SK-N-SH treated with all-trans-retinoic acid at 6 μM for 48 hours (cell line): Measurements from ENCODE around the gene CCNB2.
"Not testable (repeated sequence)": the region's sequence is repeated elsewhere in the genome, so short reads cannot be mapped to it uniquely, and the experiment has no call there.

ENCODE experiments used
- ATAC-seq: fragments of 200-7000 bp; cut with Tn5 transposase; 3 replicates; pipeline ENCODE4 v1.9.1; 2020; ENCODE audit warnings: mild to moderate bottlenecking, moderate library complexity
- ARNTL ChIP-seq: fragments of 450-650 bp; formaldehyde crosslinking; IDR thresholded peaks from 2 replicates; pipeline ENCODE4 v1.5.0; 2020; ENCODE audit warnings: low read depth, mild to moderate bottlenecking, moderate library complexity, borderline replicate concordance
- BACH2 ChIP-seq: fragments of 250-450 bp; sonication (Bioruptor Pico); IDR thresholded peaks from 2 replicates; pipeline ENCODE4 v1.9.0; 2021; ENCODE audit warnings: mild to moderate bottlenecking, borderline replicate concordance
- CSDC2 ChIP-seq: fragments of 250-450 bp; sonication (Bioruptor Pico); IDR thresholded peaks from 2 replicates; pipeline ENCODE4 v1.5.0; 2020; ENCODE audit warnings: mild to moderate bottlenecking, moderate library complexity
- ESRRG ChIP-seq: fragments of 250-450 bp; sonication (Bioruptor Pico); IDR thresholded peaks from 2 replicates; pipeline ENCODE4 v1.6.1; 2021; ENCODE audit warnings: mild to moderate bottlenecking
- GLIS3 ChIP-seq: fragments of 250-450 bp; sonication (Bioruptor Pico); IDR thresholded peaks from 2 replicates; pipeline ENCODE4 v1.5.0; 2020; ENCODE audit warnings: mild to moderate bottlenecking, moderate library complexity
- ISL1 ChIP-seq: fragments of 250-450 bp; sonication (Bioruptor Pico); IDR thresholded peaks from 2 replicates; pipeline ENCODE4 v2.1.2; 2022; ENCODE audit warnings: mild to moderate bottlenecking, moderate library complexity
- PPARA ChIP-seq: fragments of 250-450 bp; sonication (Bioruptor Pico); IDR thresholded peaks from 2 replicates; pipeline ENCODE4 v1.5.0; 2020; ENCODE audit warnings: mild to moderate bottlenecking, borderline replicate concordance
- RARB ChIP-seq: fragments of 250-450 bp; sonication (Bioruptor Pico); IDR thresholded peaks from 2 replicates; pipeline ENCODE4 v1.8.0; 2021; ENCODE audit warnings: mild to moderate bottlenecking, moderate library complexity
- TCF4 ChIP-seq: fragments of 250-450 bp; sonication (Bioruptor Pico); IDR thresholded peaks from 2 replicates; pipeline ENCODE4 v1.8.0; 2021; ENCODE audit warnings: mild to moderate bottlenecking, moderate library complexity, borderline replicate concordance
- TOX ChIP-seq: fragments of 250-450 bp; sonication (Bioruptor Pico); IDR thresholded peaks from 2 replicates; pipeline ENCODE4 v1.8.0; 2021; ENCODE audit warnings: mild to moderate bottlenecking, moderate library complexity, borderline replicate concordance
- ZC3H10 ChIP-seq: fragments of 250-450 bp; sonication (Bioruptor Pico); IDR thresholded peaks from 2 replicates; pipeline ENCODE4 v1.5.1; 2021; ENCODE audit warnings: mild to moderate bottlenecking, moderate library complexity
- ZFP3 ChIP-seq: fragments of 250-450 bp; sonication (Bioruptor Pico); IDR thresholded peaks from 2 replicates; pipeline ENCODE4 v1.5.0; 2020; ENCODE audit warnings: mild to moderate bottlenecking, moderate library complexity
- ZFP30 ChIP-seq: fragments of 450-650 bp; formaldehyde crosslinking; IDR thresholded peaks from 2 replicates; pipeline ENCODE4 v1.5.0; 2022; ENCODE audit warnings: mild to moderate bottlenecking, moderate library complexity
- ZNF70 ChIP-seq: fragments of 450-650 bp; formaldehyde crosslinking; IDR thresholded peaks from 2 replicates; pipeline ENCODE4 v1.5.0; 2020; ENCODE audit warnings: mild to moderate bottlenecking, moderate library complexity
- ZNF8 ChIP-seq: fragments of 450-650 bp; formaldehyde crosslinking; IDR thresholded peaks from 2 replicates; pipeline ENCODE4 v1.5.0; 2020; ENCODE audit warnings: mild to moderate bottlenecking, moderate library complexity
- TF ChIP-seq, protein P1 (sequence below): fragments of 250-450 bp; sonication (Bioruptor Pico); IDR thresholded peaks from 2 replicates; pipeline ENCODE4 v1.5.1; 2021; ENCODE audit warnings: mild to moderate bottlenecking, moderate library complexity
- TF ChIP-seq, protein P2 (sequence below): fragments of 250-450 bp; sonication (Bioruptor Pico); IDR thresholded peaks from 2 replicates; pipeline ENCODE4 v1.8.0; 2021; ENCODE audit warnings: low read depth, mild to moderate bottlenecking, moderate library complexity, borderline replicate concordance
- TF ChIP-seq, protein P3 (sequence below): fragments of 250-450 bp; sonication (Bioruptor Pico); IDR thresholded peaks from 2 replicates; pipeline ENCODE4 v1.8.0; 2020; ENCODE audit warnings: mild to moderate bottlenecking, moderate library complexity, borderline replicate concordance
- TF ChIP-seq, protein P4 (sequence below): fragments of 250-450 bp; sonication (Bioruptor Pico); IDR thresholded peaks from 2 replicates; pipeline ENCODE4 v1.5.0; 2020; ENCODE audit warnings: mild to moderate bottlenecking, moderate library complexity
- TF ChIP-seq, protein P5 (sequence below): fragments of 250-450 bp; sonication (Bioruptor Pico); IDR thresholded peaks from 2 replicates; pipeline ENCODE4 v1.5.1; 2020; ENCODE audit warnings: low read depth, mild to moderate bottlenecking, moderate library complexity

Gene CCNB2

DNA sequence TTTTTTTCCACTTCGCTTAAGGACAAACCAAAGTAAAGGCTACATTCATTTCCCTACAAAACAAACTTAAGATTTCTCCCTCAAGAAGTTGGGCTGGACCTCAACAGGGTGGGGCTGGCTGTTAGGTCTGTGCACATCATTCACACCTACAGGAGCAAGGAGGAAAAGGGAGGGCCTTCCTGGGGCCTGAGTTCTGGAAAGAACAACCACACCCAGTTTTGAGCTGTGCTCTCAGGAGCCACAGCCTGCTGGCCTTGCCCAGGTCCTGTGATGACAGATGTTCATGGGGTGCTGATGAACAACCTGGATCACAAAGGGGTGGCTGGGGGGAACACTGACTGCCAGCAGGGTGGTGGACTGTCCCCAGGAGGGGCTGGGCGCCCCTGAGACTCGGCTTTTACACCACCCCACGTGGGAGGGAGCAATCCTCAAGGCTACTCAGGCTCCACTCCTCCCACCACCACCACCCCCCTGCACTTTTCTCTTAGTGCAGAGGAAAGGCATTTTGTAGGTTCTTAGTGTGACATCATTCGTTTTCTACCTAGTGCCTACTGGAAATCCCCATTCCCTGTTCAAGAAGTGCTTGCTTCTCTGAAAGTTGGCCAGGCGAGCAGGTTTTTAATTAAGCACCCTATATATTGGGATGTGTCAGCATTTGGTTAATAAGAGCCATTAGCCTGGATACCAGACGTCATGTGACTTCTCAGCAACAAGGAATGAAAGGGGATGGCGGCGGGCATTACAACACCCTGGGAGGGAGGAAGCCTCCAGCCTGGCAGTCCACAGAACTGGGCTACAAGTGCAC is 35.7 kb downstream of the CCNB2 start (continued):
- TF ChIP-seq, protein P1, sequence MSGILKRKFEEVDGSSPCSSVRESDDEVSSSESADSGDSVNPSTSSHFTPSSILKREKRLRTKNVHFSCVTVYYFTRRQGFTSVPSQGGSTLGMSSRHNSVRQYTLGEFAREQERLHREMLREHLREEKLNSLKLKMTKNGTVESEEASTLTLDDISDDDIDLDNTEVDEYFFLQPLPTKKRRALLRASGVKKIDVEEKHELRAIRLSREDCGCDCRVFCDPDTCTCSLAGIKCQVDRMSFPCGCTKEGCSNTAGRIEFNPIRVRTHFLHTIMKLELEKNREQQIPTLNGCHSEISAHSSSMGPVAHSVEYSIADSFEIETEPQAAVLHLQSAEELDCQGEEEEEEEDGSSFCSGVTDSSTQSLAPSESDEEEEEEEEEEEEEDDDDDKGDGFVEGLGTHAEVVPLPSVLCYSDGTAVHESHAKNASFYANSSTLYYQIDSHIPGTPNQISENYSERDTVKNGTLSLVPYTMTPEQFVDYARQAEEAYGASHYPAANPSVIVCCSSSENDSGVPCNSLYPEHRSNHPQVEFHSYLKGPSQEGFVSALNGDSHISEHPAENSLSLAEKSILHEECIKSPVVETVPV = no peak

DNA sequence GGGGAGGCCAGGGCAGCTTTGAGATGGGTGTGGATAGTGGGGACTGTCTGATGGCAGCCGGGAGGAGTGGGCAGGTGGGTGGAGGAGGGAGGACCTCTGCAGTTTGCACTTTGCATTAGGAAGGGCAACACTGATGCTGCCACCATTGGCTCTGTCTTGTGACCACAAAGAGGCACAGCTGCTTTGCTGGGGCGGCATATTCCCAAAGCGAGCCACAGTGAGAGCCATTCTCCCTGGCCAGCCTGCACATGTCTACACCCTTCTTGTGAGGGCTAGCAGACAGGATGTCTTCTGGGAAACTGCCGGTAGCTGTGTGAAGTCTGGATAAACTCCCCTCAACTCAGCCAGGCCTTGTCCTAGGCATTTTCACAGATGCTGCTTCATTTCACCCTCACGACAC is 38.3 kb downstream of the CCNB2 start:
- no peak for ATAC-seq

DNA sequence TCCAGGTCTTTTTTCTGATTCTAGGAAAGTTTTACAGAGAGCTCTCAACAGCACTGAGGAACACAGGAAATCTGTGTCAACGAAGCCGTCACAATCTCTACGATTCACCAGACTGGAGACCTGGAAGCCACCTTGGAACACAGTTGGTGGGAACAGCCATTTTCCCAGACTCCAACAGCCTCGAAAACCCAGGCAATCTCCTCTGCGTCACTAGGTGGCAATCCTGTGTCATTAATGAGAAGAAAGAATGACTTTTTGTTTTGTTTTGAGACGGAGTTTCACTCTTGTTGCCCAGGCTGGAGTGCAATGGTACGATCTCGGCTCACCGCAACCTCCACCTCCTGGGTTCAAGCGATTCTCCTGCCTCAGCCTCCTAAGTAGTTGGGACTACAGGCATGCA is 39.6 kb downstream of the CCNB2 start:
- not testable (repeated sequence) for ATAC-seq

More for the DNA sequence above, 38.3 kb downstream of the CCNB2 start:
- TF ChIP-seq TOX = no peak
- TF ChIP-seq ZNF8 (CRISPR knock-in tag) = no peak
- no peak for TF ChIP-seq CSDC2 (CRISPR knock-in tag)
- no peak for TF ChIP-seq ZNF70 (CRISPR knock-in tag)
- TF ChIP-seq PPARA = no peak
- TF ChIP-seq, protein P2, sequence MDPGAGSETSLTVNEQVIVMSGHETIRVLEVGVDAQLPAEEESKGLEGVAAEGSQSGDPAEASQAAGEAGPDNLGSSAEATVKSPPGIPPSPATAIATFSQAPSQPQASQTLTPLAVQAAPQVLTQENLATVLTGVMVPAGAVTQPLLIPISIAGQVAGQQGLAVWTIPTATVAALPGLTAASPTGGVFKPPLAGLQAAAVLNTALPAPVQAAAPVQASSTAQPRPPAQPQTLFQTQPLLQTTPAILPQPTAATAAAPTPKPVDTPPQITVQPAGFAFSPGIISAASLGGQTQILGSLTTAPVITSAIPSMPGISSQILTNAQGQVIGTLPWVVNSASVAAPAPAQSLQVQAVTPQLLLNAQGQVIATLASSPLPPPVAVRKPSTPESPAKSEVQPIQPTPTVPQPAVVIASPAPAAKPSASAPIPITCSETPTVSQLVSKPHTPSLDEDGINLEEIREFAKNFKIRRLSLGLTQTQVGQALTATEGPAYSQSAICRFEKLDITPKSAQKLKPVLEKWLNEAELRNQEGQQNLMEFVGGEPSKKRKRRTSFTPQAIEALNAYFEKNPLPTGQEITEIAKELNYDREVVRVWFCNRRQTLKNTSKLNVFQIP = no peak
- no peak for TF ChIP-seq TCF4
- TF ChIP-seq, protein P3, sequence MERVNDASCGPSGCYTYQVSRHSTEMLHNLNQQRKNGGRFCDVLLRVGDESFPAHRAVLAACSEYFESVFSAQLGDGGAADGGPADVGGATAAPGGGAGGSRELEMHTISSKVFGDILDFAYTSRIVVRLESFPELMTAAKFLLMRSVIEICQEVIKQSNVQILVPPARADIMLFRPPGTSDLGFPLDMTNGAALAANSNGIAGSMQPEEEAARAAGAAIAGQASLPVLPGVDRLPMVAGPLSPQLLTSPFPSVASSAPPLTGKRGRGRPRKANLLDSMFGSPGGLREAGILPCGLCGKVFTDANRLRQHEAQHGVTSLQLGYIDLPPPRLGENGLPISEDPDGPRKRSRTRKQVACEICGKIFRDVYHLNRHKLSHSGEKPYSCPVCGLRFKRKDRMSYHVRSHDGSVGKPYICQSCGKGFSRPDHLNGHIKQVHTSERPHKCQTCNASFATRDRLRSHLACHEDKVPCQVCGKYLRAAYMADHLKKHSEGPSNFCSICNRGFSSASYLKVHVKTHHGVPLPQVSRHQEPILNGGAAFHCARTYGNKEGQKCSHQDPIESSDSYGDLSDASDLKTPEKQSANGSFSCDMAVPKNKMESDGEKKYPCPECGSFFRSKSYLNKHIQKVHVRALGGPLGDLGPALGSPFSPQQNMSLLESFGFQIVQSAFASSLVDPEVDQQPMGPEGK (CRISPR knock-in tag) = no peak
- TF ChIP-seq ZFP3 (CRISPR knock-in tag) = no peak
- no peak for TF ChIP-seq ESRRG (CRISPR knock-in tag)
- TF ChIP-seq ARNTL (CRISPR knock-in tag) = no peak
- no peak for TF ChIP-seq RARB (CRISPR knock-in tag)
- TF ChIP-seq BACH2 (CRISPR knock-in tag) = no peak
- TF ChIP-seq, protein P4, sequence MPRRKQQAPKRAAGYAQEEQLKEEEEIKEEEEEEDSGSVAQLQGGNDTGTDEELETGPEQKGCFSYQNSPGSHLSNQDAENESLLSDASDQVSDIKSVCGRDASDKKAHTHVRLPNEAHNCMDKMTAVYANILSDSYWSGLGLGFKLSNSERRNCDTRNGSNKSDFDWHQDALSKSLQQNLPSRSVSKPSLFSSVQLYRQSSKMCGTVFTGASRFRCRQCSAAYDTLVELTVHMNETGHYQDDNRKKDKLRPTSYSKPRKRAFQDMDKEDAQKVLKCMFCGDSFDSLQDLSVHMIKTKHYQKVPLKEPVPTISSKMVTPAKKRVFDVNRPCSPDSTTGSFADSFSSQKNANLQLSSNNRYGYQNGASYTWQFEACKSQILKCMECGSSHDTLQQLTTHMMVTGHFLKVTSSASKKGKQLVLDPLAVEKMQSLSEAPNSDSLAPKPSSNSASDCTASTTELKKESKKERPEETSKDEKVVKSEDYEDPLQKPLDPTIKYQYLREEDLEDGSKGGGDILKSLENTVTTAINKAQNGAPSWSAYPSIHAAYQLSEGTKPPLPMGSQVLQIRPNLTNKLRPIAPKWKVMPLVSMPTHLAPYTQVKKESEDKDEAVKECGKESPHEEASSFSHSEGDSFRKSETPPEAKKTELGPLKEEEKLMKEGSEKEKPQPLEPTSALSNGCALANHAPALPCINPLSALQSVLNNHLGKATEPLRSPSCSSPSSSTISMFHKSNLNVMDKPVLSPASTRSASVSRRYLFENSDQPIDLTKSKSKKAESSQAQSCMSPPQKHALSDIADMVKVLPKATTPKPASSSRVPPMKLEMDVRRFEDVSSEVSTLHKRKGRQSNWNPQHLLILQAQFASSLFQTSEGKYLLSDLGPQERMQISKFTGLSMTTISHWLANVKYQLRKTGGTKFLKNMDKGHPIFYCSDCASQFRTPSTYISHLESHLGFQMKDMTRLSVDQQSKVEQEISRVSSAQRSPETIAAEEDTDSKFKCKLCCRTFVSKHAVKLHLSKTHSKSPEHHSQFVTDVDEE (CRISPR knock-in tag) = no peak
- TF ChIP-seq ZFP30 (CRISPR knock-in tag) = no peak

DNA sequence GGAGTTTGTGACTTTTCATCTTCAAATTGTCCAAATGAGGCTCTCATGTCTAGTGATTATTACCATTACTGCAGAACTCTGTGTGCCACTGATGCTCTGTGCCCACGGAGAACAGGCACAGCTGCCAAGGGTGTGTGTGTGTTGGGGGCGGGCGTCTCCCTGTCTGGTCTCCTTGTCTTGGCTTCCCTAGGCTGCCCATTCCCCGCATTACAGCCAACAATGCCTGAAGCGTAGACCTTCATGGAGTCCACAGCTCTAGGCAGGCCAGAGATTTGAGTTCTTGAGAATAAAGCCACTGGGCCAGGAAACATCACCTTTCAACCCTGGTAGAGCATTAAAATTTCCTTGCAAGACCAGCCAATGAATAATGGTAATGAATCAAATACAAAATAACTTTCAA is 42.7 kb downstream of the CCNB2 start:
- ATAC-seq = no peak
- TF ChIP-seq ZFP30 (CRISPR knock-in tag) = no peak
- no peak for TF ChIP-seq ESRRG (CRISPR knock-in tag)
- TF ChIP-seq ZC3H10 (CRISPR knock-in tag) = no peak
- TF ChIP-seq, protein P5, sequence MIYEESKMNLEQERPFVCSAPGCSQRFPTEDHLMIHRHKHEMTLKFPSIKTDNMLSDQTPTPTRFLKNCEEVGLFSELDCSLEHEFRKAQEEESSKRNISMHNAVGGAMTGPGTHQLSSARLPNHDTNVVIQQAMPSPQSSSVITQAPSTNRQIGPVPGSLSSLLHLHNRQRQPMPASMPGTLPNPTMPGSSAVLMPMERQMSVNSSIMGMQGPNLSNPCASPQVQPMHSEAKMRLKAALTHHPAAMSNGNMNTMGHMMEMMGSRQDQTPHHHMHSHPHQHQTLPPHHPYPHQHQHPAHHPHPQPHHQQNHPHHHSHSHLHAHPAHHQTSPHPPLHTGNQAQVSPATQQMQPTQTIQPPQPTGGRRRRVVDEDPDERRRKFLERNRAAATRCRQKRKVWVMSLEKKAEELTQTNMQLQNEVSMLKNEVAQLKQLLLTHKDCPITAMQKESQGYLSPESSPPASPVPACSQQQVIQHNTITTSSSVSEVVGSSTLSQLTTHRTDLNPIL (CRISPR knock-in tag) = no peak
- TF ChIP-seq, protein P4 (CRISPR knock-in tag) = no peak
- no peak for TF ChIP-seq ZFP3 (CRISPR knock-in tag)
- TF ChIP-seq, protein P2 = no peak
- no peak for TF ChIP-seq ZNF8 (CRISPR knock-in tag)
- no peak for TF ChIP-seq PPARA
- TF ChIP-seq GLIS3 (CRISPR knock-in tag) = no peak
- TF ChIP-seq ZNF70 (CRISPR knock-in tag) = no peak
- TF ChIP-seq ISL1 (CRISPR knock-in tag) = no peak
- TF ChIP-seq CSDC2 (CRISPR knock-in tag) = no peak
